Peyer's patch (tissue), 4 donors: ENCODE measurements around the gene CAPN3.

Experiments
- CTCF ChIP-seq, 6 experiments: fragments of 450-650 bp in 4 of 6; fragments of 200-600 bp in 2 of 6; sonication (generic) in 1 of 6; IDR thresholded peaks; one replicate each; pipeline ENCODE4 v1.5.1; 2017 to 2019; ENCODE audit warnings: antibody characterized with exemption in 6 of 6, mild to moderate bottlenecking in 3 of 6, moderate library complexity in 1 of 6
- POLR2A ChIP-seq, 2 donors: fragments of 450-650 bp; IDR thresholded peaks; one replicate each; pipeline ENCODE4 v1.5.1; 2017; ENCODE audit warnings: antibody characterized with exemption in 2 of 2, mild to moderate bottlenecking in 2 of 2, moderate library complexity in 2 of 2

GRCh38 chr15:42461261-42461660, 102.0 kb downstream of the CAPN3 start:
- no peak for TF ChIP-seq CTCF (IDR thresholded peaks at IDR 0.05)
- TF ChIP-seq POLR2A (IDR thresholded peaks at IDR 0.05) = no peak
